Thyroid gland (tissue), 4 donors: ENCODE data around the gene HERC6.

Source experiments
- CTCF ChIP-seq, 6 experiments: fragments of 200-600 bp in 3 of 6; fragments of 450-650 bp in 3 of 6; sonication (generic) in 3 of 6; IDR thresholded peaks; one replicate each; pipeline ENCODE4 v1.5.1; 2016 to 2019; ENCODE audit warnings: antibody characterized with exemption in 6 of 6, mild to moderate bottlenecking in 2 of 6, inconsistent platforms in 1 of 6, moderate library complexity in 1 of 6
- POLR2A ChIP-seq, 2 donors: fragments of 450-650 bp; IDR thresholded peaks; one replicate each; pipeline ENCODE4 v1.6.1; 2017; ENCODE audit warnings: antibody characterized with exemption in 2 of 2, mild to moderate bottlenecking in 2 of 2, moderate library complexity in 1 of 2

GRCh38 chr4:88391703-88392102 is 13.1 kb downstream of the HERC6 start:
- TF ChIP-seq CTCF (IDR thresholded peaks at IDR 0.05) (no peak), POLR2A (IDR thresholded peaks at IDR 0.05) (no peak)
